ENCODE results near the gene RNU5D-1. TPM values are rescaled to one million over a fixed set of nuclear protein-coding genes. Genes with fewer than 3 reads are reported as not detected.

Gene RNU5D-1
- total and polyA plus RNA-seq, 10 of the 15 experiments (the other 5 are each of a cell fraction or from before 2014, with no cell fraction given) = not detected

DNA sequence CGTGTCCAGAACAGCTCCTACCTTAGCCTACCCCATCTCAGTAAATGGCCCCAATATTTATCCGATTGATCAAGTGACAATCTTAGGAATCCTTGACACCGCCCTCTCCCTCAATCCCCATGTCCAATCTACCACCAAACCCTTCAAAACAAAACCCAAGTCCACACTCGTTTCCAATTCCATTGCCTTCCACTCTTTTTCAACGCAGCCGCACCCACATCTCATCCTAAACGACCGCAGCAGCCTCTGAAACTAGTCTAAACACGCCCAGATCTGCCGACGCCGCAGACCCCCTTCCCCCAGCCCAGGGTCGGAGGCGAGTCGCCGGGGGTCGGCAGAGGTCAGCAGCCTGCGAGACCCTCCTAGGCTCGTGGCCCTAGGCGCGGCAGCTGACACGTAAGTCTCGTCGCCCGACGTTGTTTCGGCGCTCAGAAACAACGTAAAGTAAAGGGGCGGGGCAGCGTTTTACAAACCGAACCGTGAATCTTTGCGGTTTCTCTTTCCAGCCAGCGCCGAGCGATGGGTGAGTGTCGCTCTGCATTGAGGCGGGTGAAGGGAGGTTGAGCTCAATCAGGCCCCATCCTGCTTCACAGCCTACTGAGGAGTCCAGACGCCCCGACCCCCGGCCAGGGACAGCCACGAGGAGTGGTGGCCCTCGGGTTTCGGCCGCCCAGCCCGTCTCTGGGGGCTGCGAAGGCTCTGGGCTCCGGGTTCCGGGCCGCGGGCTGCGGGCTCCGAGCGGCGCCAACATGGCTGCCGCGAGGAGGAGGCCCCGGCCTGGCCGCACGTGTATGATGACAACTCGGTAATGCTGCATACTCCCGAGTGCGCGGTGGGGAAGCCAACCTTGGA lies 44.3 kb upstream of the RNU5D-1 start, which contains the start of gene RPS8 (continued):
- TF ChIP-seq EED (IDR thresholded peaks at IDR 0.05; ENCODE audit: low read depth) (no peak; the same call in 1 of the 2 replicates), ZNF207 (IDR thresholded peaks at IDR 0.05; ENCODE audit: borderline replicate concordance) (peak; percentile 84), ZNF24 (IDR thresholded peaks at IDR 0.05) (peak; percentile 72; the same call in 1 of the 2 replicates), SUZ12 (IDR thresholded peaks at IDR 0.05; ENCODE audit: unreplicated experiment) (no peak), RUNX3 (IDR thresholded peaks at IDR 0.05; ENCODE audit: low read length) (peak; percentile 99), SRF (IDR thresholded peaks at IDR 0.05; ENCODE audit: low read depth in 2 of 2, low read length in 2 of 2) (peak in 1 of 2 experiments; percentile 92; a peak in 2 of 4 replicates), TAF1 (IDR thresholded peaks at IDR 0.05; ENCODE audit: borderline replicate concordance, low read depth, low read length) (peak; percentile 99), PAX5 (IDR thresholded peaks at IDR 0.05; ENCODE audit: borderline replicate concordance, low read depth, low read length) (0 out of 2 replicates have a peak, but pooled peaks have one; percentile 29), NFXL1 (IDR thresholded peaks at IDR 0.05; ENCODE audit: borderline replicate concordance) (no peak), CBFB (IDR thresholded peaks at IDR 0.05; ENCODE audit: low read depth) (peak; percentile 100), EGR1 (IDR thresholded peaks at IDR 0.05; ENCODE audit: borderline replicate concordance in 1 of 2, low read depth in 2 of 2, low read length in 2 of 2) (peak in 1 of 2 experiments; percentile 17; a peak in 1 of 3 replicates), MYC (IDR thresholded peaks at IDR 0.05; ENCODE audit: insufficient read depth, insufficient read length, insufficient replicate concordance, low read length, severe bottlenecking) (peak; percentile 83), YY1 (IDR thresholded peaks at IDR 0.05; ENCODE audit: low read depth, low read length) (peak; percentile 93), TCF12 (IDR thresholded peaks at IDR 0.05; ENCODE audit: low read depth, low read length) (0 out of 2 replicates have a peak, but pooled peaks have one; percentile 52)
- TF ChIP-seq, protein P1, sequence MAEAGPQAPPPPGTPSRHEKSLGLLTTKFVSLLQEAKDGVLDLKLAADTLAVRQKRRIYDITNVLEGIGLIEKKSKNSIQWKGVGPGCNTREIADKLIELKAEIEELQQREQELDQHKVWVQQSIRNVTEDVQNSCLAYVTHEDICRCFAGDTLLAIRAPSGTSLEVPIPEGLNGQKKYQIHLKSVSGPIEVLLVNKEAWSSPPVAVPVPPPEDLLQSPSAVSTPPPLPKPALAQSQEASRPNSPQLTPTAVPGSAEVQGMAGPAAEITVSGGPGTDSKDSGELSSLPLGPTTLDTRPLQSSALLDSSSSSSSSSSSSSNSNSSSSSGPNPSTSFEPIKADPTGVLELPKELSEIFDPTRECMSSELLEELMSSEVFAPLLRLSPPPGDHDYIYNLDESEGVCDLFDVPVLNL (IDR thresholded peaks at IDR 0.05; ENCODE audit: low read depth, low read length) = no peak
- TF ChIP-seq, protein P2, sequence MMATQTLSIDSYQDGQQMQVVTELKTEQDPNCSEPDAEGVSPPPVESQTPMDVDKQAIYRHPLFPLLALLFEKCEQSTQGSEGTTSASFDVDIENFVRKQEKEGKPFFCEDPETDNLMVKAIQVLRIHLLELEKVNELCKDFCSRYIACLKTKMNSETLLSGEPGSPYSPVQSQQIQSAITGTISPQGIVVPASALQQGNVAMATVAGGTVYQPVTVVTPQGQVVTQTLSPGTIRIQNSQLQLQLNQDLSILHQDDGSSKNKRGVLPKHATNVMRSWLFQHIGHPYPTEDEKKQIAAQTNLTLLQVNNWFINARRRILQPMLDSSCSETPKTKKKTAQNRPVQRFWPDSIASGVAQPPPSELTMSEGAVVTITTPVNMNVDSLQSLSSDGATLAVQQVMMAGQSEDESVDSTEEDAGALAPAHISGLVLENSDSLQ (IDR thresholded peaks at IDR 0.05) = peak; percentile 28; the same call in 1 of the 2 replicates
- TF ChIP-seq, protein P3, sequence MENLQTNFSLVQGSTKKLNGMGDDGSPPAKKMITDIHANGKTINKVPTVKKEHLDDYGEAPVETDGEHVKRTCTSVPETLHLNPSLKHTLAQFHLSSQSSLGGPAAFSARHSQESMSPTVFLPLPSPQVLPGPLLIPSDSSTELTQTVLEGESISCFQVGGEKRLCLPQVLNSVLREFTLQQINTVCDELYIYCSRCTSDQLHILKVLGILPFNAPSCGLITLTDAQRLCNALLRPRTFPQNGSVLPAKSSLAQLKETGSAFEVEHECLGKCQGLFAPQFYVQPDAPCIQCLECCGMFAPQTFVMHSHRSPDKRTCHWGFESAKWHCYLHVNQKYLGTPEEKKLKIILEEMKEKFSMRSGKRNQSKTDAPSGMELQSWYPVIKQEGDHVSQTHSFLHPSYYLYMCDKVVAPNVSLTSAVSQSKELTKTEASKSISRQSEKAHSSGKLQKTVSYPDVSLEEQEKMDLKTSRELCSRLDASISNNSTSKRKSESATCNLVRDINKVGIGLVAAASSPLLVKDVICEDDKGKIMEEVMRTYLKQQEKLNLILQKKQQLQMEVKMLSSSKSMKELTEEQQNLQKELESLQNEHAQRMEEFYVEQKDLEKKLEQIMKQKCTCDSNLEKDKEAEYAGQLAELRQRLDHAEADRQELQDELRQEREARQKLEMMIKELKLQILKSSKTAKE (IDR thresholded peaks at IDR 0.05; ENCODE audit: low read depth, poor library complexity, severe bottlenecking) = no peak
- TF ChIP-seq, protein P4, sequence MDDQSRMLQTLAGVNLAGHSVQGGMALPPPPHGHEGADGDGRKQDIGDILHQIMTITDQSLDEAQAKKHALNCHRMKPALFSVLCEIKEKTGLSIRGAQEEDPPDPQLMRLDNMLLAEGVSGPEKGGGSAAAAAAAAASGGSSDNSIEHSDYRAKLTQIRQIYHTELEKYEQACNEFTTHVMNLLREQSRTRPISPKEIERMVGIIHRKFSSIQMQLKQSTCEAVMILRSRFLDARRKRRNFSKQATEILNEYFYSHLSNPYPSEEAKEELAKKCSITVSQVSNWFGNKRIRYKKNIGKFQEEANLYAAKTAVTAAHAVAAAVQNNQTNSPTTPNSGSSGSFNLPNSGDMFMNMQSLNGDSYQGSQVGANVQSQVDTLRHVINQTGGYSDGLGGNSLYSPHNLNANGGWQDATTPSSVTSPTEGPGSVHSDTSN (IDR thresholded peaks at IDR 0.05; ENCODE audit: insufficient replicate concordance, low read depth, low read length) = no peak
